Measurements from ENCODE around the gene MOB1A.
"Not testable (repeated sequence)": the region's sequence is repeated elsewhere in the genome, so short reads cannot be mapped to it uniquely, and the experiment has no call there.

The MOB1A gene

DNA sequence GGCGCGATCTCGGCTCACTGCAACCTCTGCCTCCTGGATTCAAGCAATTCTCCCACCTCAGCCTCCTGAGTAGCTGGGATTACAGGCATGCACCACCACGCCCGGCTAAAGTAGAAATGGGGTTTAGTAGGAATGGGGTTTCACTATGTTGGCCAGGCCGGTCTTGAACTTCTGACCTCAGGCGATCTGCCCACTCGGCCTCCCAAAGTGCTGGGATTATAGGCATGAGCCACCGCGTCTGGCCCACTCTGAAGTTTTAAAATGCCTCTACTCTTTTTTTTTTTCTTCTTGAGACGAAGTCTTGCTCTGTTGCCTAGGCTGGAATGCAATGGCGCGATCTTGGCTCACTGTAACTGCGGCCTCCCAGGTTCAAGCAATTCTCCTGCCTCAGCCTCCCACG, 8.0 kb upstream of the MOB1A start:
- H2AK5ac ChIP-seq (ENCODE audit: low read length, severe bottlenecking); H3K4me1 ChIP-seq (ENCODE audit: control insufficient read depth, insufficient read depth, low read depth, low read length); H2BK12ac ChIP-seq (ENCODE audit: low read length in 2 of 2); H3K14ac ChIP-seq (ENCODE audit: low read length in 2 of 2); H3K36me3 ChIP-seq (ENCODE audit: control insufficient read depth in 1 of 2, insufficient read depth in 2 of 2, low read depth in 1 of 2, low read length in 2 of 2); DNase-seq; H3K4me3 ChIP-seq (ENCODE audit: insufficient read depth in 1 of 2, low read depth in 1 of 2, low read length in 2 of 2); H3K18ac ChIP-seq (ENCODE audit: low read depth in 1 of 2, low read length in 2 of 2); H2AFZ ChIP-seq (ENCODE audit: low read depth, low read length); H3K9ac ChIP-seq (ENCODE audit: low read length); H3K9me3 ChIP-seq (ENCODE audit: control insufficient read depth, low read length); H2BK5ac ChIP-seq (ENCODE audit: low read depth, low read length, poor library complexity, severe bottlenecking); H2BK120ac ChIP-seq (ENCODE audit: low read depth, low read length); H3K4ac ChIP-seq (ENCODE audit: low read depth in 1 of 2, low read length in 2 of 2); H3K27me3 ChIP-seq (ENCODE audit: control insufficient read depth in 1 of 2, insufficient read depth in 1 of 2, low read length in 2 of 2); H3K79me1 ChIP-seq (replicated peaks; ENCODE audit: low read length, poor library complexity, severe bottlenecking); H4K8ac ChIP-seq (ENCODE audit: low read length); H3K4me2 ChIP-seq (ENCODE audit: low read length, poor library complexity, severe bottlenecking); H2BK15ac ChIP-seq (ENCODE audit: low read depth, poor library complexity, severe bottlenecking); H3K23ac ChIP-seq (ENCODE audit: low read length in 2 of 2); H3K27ac ChIP-seq (ENCODE audit: low read length, poor library complexity, severe bottlenecking); H4K91ac ChIP-seq (ENCODE audit: low read length): not testable (repeated sequence)
- 97% methylated on average over 15 of the region's 15 CpGs for WGBS

DNA sequence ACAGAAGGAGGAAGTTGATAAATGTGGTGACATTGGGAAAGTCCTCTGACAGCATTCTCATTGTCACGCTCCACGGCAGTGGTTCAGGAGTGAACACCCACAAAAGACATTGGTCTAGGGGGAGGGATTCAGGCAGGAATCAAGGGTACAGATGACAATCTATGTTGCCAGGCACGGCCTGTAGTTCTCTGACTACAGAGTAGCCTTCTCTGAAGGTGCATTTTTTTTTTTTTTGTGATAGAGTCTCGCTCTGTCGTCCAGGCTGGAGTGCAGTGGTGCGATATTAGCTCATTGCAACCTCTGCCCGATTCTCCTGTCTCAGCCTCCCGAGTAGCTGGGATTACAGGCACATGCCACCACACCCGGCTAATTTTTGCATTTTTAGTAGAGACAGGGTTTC, 7.4 kb upstream of the MOB1A start:
- Histone ChIP-seq H3K4me2 (ENCODE audit: low read length, poor library complexity, severe bottlenecking) (no peak overlapping the region), H2BK15ac (ENCODE audit: low read depth, poor library complexity, severe bottlenecking) (no peak overlapping the region), H3K27ac (ENCODE audit: low read length, poor library complexity, severe bottlenecking) (no peak overlapping the region), H3K79me1 (replicated peaks; ENCODE audit: low read length, poor library complexity, severe bottlenecking) (no peaks in the 10 kb centered on the region), H3K9ac (ENCODE audit: low read length) (no peak overlapping the region), H3K9me3 (ENCODE audit: control insufficient read depth, low read length) (no peaks in the 10 kb centered on the region), H3K23ac (ENCODE audit: low read length in 2 of 2) (no peak overlapping the region), H4K8ac (ENCODE audit: low read length) (no peak overlapping the region), H2BK12ac (ENCODE audit: low read length in 2 of 2) (no peak overlapping the region), H2BK120ac (ENCODE audit: low read depth, low read length) (no peak overlapping the region), H3K14ac (ENCODE audit: low read length in 2 of 2) (no peak overlapping the region), H3K4ac (ENCODE audit: low read depth in 1 of 2, low read length in 2 of 2) (no peak overlapping the region), H2AFZ (ENCODE audit: low read depth, low read length) (no peak overlapping the region), H2BK5ac (ENCODE audit: low read depth, low read length, poor library complexity, severe bottlenecking) (no peak overlapping the region), H3K4me3 (ENCODE audit: insufficient read depth in 1 of 2, low read depth in 1 of 2, low read length in 2 of 2) (no peak overlapping the region), H3K36me3 (ENCODE audit: control insufficient read depth in 1 of 2, insufficient read depth in 2 of 2, low read depth in 1 of 2, low read length in 2 of 2) (no peaks in the 10 kb centered on the region), H4K91ac (ENCODE audit: low read length) (no peak overlapping the region), H2AK5ac (ENCODE audit: low read length, severe bottlenecking) (no peak overlapping the region), H3K18ac (ENCODE audit: low read depth in 1 of 2, low read length in 2 of 2) (no peak overlapping the region), H3K27me3 (ENCODE audit: control insufficient read depth in 1 of 2, insufficient read depth in 1 of 2, low read length in 2 of 2) (peaks cover 0 to 1% of the 10 kb centered on the region in 2 experiments), H3K4me1 (ENCODE audit: control insufficient read depth, insufficient read depth, low read depth, low read length) (peaks cover 6% of the 10 kb centered on the region)
- WGBS, result 94% methylated on average over 9 of the region's 9 CpGs
- DNase-seq, result no peak

DNA sequence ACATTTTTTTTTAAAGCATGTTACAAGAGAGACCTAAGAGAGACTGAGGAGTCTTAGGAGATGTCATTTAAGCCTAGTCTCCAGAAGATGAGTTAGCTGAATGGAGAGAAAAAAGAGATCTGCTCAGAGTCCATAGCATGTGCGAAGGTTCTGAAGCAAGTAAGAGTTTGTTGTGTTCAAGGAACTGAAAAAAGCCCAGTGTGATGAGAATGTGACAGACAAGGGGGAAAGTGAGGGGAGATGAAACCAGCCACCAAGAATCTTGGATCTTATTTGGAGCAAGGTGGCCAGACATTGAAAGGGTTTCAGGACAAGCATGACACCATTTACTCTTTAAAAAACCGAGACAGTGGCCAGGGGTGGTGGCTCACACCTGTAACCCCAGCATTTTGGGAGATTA, 5.2 kb upstream of the MOB1A start:
- Histone ChIP-seq H2AK5ac (ENCODE audit: low read length, severe bottlenecking) (no peak overlapping the region), H3K27ac (ENCODE audit: low read length, poor library complexity, severe bottlenecking) (no peak overlapping the region), H3K4me1 (ENCODE audit: control insufficient read depth, insufficient read depth, low read depth, low read length) (peaks cover 8% of the 10 kb centered on the region), H3K27me3 (ENCODE audit: control insufficient read depth in 1 of 2, insufficient read depth in 1 of 2, low read length in 2 of 2) (no peaks in the 10 kb centered on the region), H3K4ac (ENCODE audit: low read depth in 1 of 2, low read length in 2 of 2) (no peak overlapping the region), H3K36me3 (ENCODE audit: control insufficient read depth in 1 of 2, insufficient read depth in 2 of 2, low read depth in 1 of 2, low read length in 2 of 2) (no peaks in the 10 kb centered on the region), H4K91ac (ENCODE audit: low read length) (no peak overlapping the region), H2BK15ac (ENCODE audit: low read depth, poor library complexity, severe bottlenecking) (no peak overlapping the region), H2AFZ (ENCODE audit: low read depth, low read length) (no peak overlapping the region), H3K4me3 (ENCODE audit: insufficient read depth in 1 of 2, low read depth in 1 of 2, low read length in 2 of 2) (no peak overlapping the region), H2BK12ac (ENCODE audit: low read length in 2 of 2) (no peak overlapping the region), H3K79me1 (replicated peaks; ENCODE audit: low read length, poor library complexity, severe bottlenecking) (no peaks in the 10 kb centered on the region), H3K14ac (ENCODE audit: low read length in 2 of 2) (no peak overlapping the region), H3K18ac (ENCODE audit: low read depth in 1 of 2, low read length in 2 of 2) (no peak overlapping the region), H3K4me2 (ENCODE audit: low read length, poor library complexity, severe bottlenecking) (no peak overlapping the region), H2BK5ac (ENCODE audit: low read depth, low read length, poor library complexity, severe bottlenecking) (no peak overlapping the region), H3K9me3 (ENCODE audit: control insufficient read depth, low read length) (no peaks in the 10 kb centered on the region), H4K8ac (ENCODE audit: low read length) (no peak overlapping the region), H2BK120ac (ENCODE audit: low read depth, low read length) (no peak overlapping the region), H3K23ac (ENCODE audit: low read length in 2 of 2) (no peak overlapping the region), H3K9ac (ENCODE audit: low read length) (no peak overlapping the region)
- DNase-seq, result no peak
- WGBS, result 91% methylated on average over 2 of the region's 2 CpGs

DNA sequence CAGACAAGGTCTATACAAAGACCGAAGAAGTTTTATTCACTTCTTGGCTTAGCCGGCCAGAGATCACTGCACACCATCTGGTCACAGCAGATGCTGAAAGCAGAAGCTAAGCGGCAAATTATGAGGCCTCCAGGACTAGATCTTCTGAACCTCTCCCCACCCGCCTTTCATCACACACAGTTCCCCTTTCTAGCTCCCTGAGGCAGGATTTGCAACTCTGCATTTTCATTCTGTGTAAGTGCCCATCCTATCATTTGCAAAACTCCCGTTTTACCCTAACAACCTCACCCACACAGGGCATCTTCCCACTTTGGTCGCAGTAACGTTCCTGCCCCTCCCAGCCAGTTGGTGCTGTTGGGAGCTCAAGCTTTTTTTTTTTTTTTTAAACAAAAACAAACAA, 3.1 kb upstream of the MOB1A start:
- no peak overlapping the region for H2AK5ac ChIP-seq (ENCODE audit: low read length, severe bottlenecking)
- no peak overlapping the region for H3K4me3 ChIP-seq (ENCODE audit: insufficient read depth in 1 of 2, low read depth in 1 of 2, low read length in 2 of 2)
- H4K8ac ChIP-seq (ENCODE audit: low read length), result no peak overlapping the region
- no peak overlapping the region for H2BK15ac ChIP-seq (ENCODE audit: low read depth, poor library complexity, severe bottlenecking)
- peaks cover 0 to 2% of the 10 kb centered on the region in 2 experiments for H3K36me3 ChIP-seq (ENCODE audit: control insufficient read depth in 1 of 2, insufficient read depth in 2 of 2, low read depth in 1 of 2, low read length in 2 of 2)
- no peak overlapping the region for H2BK120ac ChIP-seq (ENCODE audit: low read depth, low read length)
- no peaks in the 10 kb centered on the region for H3K9me3 ChIP-seq (ENCODE audit: control insufficient read depth, low read length)
- no peak overlapping the region for H4K91ac ChIP-seq (ENCODE audit: low read length)
- no peak overlapping the region for H3K18ac ChIP-seq (ENCODE audit: low read depth in 1 of 2, low read length in 2 of 2)
- H3K79me1 ChIP-seq (replicated peaks; ENCODE audit: low read length, poor library complexity, severe bottlenecking), result no peaks in the 10 kb centered on the region
- no peak overlapping the region for H3K4me2 ChIP-seq (ENCODE audit: low read length, poor library complexity, severe bottlenecking)
- no peak overlapping the region for H3K27ac ChIP-seq (ENCODE audit: low read length, poor library complexity, severe bottlenecking)
- H3K23ac ChIP-seq (ENCODE audit: low read length in 2 of 2), result no peak overlapping the region
- no peak overlapping the region for H2AFZ ChIP-seq (ENCODE audit: low read depth, low read length)
- H3K14ac ChIP-seq (ENCODE audit: low read length in 2 of 2), result no peak overlapping the region
- H2BK5ac ChIP-seq (ENCODE audit: low read depth, low read length, poor library complexity, severe bottlenecking), result no peak overlapping the region
- peak overlapping the region; percentile 9 for H3K9ac ChIP-seq (ENCODE audit: low read length)
- no peak overlapping the region for H2BK12ac ChIP-seq (ENCODE audit: low read length in 2 of 2)
- WGBS, result 57% methylated on average over 6 of the region's 7 CpGs
- H3K4ac ChIP-seq (ENCODE audit: low read depth in 1 of 2, low read length in 2 of 2), result no peak overlapping the region
- H3K4me1 ChIP-seq (ENCODE audit: control insufficient read depth, insufficient read depth, low read depth, low read length), result peaks cover 5% of the 10 kb centered on the region
- DNase-seq, result no peak
- no peaks in the 10 kb centered on the region for H3K27me3 ChIP-seq (ENCODE audit: control insufficient read depth in 1 of 2, insufficient read depth in 1 of 2, low read length in 2 of 2)

Data from mesenchymal stem cell (in vitro differentiated cells and primary cell).